ENCODE results near the gene CNFN.

The CNFN gene

GRCh38 chr19:42361545-42361910, 28.6 kb downstream of the CNFN start:
- no peak for TF ChIP-seq CTCF (IDR thresholded peaks at IDR 0.05; ENCODE audit: poor library complexity, severe bottlenecking)
- no peak overlapping the region for H3K27ac ChIP-seq (ENCODE audit: poor library complexity, severe bottlenecking)
- no peaks in the 10 kb centered on the region for H3K27me3 ChIP-seq (ENCODE audit: insufficient read depth, poor library complexity, severe bottlenecking)
- H3K36me3 ChIP-seq (ENCODE audit: low read depth), result no peaks in the 10 kb centered on the region; the same call in 1 of the 2 replicates
- no peaks in the 10 kb centered on the region for H3K9me3 ChIP-seq (ENCODE audit: severe bottlenecking)
- no peaks in the 10 kb centered on the region for H3K4me1 ChIP-seq (ENCODE audit: insufficient read depth, poor library complexity, severe bottlenecking)
- no peak for ATAC-seq (ENCODE audit: low read depth)
- no peak overlapping the region for H3K4me3 ChIP-seq (ENCODE audit: severe bottlenecking)
- no peak for DNase-seq (ENCODE audit: low spot score)

- Histone ChIP-seq H3K4me1 (ENCODE audit: insufficient read depth, poor library complexity, severe bottlenecking) (no peaks in the 10 kb centered on the region), H3K36me3 (ENCODE audit: low read depth) (no peaks in the 10 kb centered on the region; the same call in 1 of the 2 replicates), H3K4me3 (ENCODE audit: severe bottlenecking) (no peak overlapping the region), H3K9me3 (ENCODE audit: severe bottlenecking) (no peaks in the 10 kb centered on the region), H3K27ac (ENCODE audit: poor library complexity, severe bottlenecking) (no peak overlapping the region), H3K27me3 (ENCODE audit: insufficient read depth, poor library complexity, severe bottlenecking) (no peaks in the 10 kb centered on the region)
- DNase-seq (ENCODE audit: low spot score) (no peak), ATAC-seq (ENCODE audit: low read depth) (no peak)
- TF ChIP-seq CTCF (IDR thresholded peaks at IDR 0.05; ENCODE audit: poor library complexity, severe bottlenecking), result no peak
Observed at GRCh38 chr19:42360787-42361544, 29.1 kb downstream of the CNFN start.

GRCh38 chr19:42357290-42357689, 32.8 kb downstream of the CNFN start:
- H3K4me1 ChIP-seq (ENCODE audit: insufficient read depth, poor library complexity, severe bottlenecking), result no peaks in the 10 kb centered on the region
- DNase-seq (ENCODE audit: low spot score) (no peak), ATAC-seq (ENCODE audit: low read depth) (no peak)
- no peaks in the 10 kb centered on the region for H3K36me3 ChIP-seq (ENCODE audit: low read depth)
- no peaks in the 10 kb centered on the region for H3K9me3 ChIP-seq (ENCODE audit: severe bottlenecking)
- H3K4me3 ChIP-seq (ENCODE audit: severe bottlenecking), result no peak overlapping the region
- no peak for TF ChIP-seq CTCF (IDR thresholded peaks at IDR 0.05; ENCODE audit: poor library complexity, severe bottlenecking)
- H3K27ac ChIP-seq (ENCODE audit: poor library complexity, severe bottlenecking), result no peak overlapping the region
- no peaks in the 10 kb centered on the region for H3K27me3 ChIP-seq (ENCODE audit: insufficient read depth, poor library complexity, severe bottlenecking)

GRCh38 chr19:42356686-42357085, 33.4 kb downstream of the CNFN start:
- H3K36me3 ChIP-seq (ENCODE audit: low read depth), result no peaks in the 10 kb centered on the region
- H3K27me3 ChIP-seq (ENCODE audit: insufficient read depth, poor library complexity, severe bottlenecking), result no peaks in the 10 kb centered on the region
- H3K4me3 ChIP-seq (ENCODE audit: severe bottlenecking), result no peak overlapping the region
- no peaks in the 10 kb centered on the region for H3K4me1 ChIP-seq (ENCODE audit: insufficient read depth, poor library complexity, severe bottlenecking)
- H3K9me3 ChIP-seq (ENCODE audit: severe bottlenecking), result no peaks in the 10 kb centered on the region
- DNase-seq (ENCODE audit: low spot score) (peak; percentile 63), ATAC-seq (ENCODE audit: low read depth) (no peak)
- no peak overlapping the region for H3K27ac ChIP-seq (ENCODE audit: poor library complexity, severe bottlenecking)
- no peak for TF ChIP-seq CTCF (IDR thresholded peaks at IDR 0.05; ENCODE audit: poor library complexity, severe bottlenecking)

GRCh38 chr19:42355896-42356295, 34.2 kb downstream of the CNFN start:
- no peak overlapping the region for H3K27ac ChIP-seq (ENCODE audit: poor library complexity, severe bottlenecking)
- no peak for TF ChIP-seq CTCF (IDR thresholded peaks at IDR 0.05; ENCODE audit: poor library complexity, severe bottlenecking)
- H3K27me3 ChIP-seq (ENCODE audit: insufficient read depth, poor library complexity, severe bottlenecking), result no peaks in the 10 kb centered on the region
- no peak overlapping the region for H3K4me3 ChIP-seq (ENCODE audit: severe bottlenecking)
- H3K9me3 ChIP-seq (ENCODE audit: severe bottlenecking), result no peaks in the 10 kb centered on the region
- no peaks in the 10 kb centered on the region for H3K4me1 ChIP-seq (ENCODE audit: insufficient read depth, poor library complexity, severe bottlenecking)
- no peaks in the 10 kb centered on the region for H3K36me3 ChIP-seq (ENCODE audit: low read depth)
- DNase-seq (ENCODE audit: low spot score), result no peak
- no peak for ATAC-seq (ENCODE audit: low read depth)

All from RWPE2 (cell line).